Activated T-cell treated with anti-CD3 and anti-CD28 coated beads for 1 hour (primary cell): ENCODE data around the gene PRKG2.

Source experiments
- DNase-seq: peaks from one replicate; pipeline ENCODE4 v3.0.0-alpha.2; 2020; ENCODE audit warnings: low read depth

Gene PRKG2

DNA sequence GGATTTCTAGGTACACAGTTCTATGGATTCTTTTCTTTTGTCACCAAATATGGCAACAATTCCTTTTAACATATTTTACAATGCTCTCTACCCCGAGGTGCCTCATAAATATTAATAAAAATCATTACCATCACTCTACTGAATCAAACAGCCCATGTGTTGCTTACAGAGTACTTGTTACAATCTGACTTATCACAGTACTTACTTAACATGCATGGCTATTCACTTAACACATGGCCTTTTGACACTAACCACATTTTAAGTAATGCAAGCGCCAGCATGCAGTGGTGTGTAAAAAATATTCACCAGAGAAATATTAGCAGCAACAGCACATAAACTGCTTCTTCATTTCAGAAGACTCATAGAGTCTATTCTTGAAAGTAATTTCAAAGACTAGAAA, 119.6 kb downstream of the PRKG2 start:
- no peak for DNase-seq

DNA sequence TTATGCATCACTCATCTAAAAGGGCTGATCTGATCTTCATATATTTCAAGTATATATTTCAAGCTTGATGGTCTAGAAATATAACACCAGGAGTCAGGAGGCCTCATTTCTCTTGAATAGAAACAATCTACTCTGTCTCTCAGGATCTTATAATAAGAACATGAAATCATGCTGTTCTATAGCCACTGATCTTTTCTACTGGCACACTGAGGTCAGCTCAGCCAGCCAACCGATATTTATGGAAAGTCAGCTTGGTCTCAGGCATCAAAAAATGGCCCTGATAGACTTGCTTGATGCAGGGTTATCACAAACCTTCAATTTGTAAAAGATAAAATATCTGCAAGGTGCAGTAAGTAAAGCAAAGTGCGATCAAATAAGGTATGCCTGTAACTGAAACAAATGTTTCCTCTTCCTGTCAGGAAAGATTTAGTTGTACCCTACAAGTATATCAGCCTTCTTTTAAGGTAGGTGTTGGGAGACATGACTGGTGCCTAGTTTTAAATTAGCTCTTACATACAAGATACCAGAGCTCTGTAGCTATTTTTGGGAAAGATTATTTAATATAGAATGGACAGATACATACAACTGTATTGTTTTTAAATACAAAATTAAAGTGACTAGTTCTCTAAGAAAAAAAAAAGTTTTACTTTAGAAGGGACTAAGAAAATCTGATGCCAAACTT, 121.2 kb downstream of the PRKG2 start:
- DNase-seq = no peak

DNA sequence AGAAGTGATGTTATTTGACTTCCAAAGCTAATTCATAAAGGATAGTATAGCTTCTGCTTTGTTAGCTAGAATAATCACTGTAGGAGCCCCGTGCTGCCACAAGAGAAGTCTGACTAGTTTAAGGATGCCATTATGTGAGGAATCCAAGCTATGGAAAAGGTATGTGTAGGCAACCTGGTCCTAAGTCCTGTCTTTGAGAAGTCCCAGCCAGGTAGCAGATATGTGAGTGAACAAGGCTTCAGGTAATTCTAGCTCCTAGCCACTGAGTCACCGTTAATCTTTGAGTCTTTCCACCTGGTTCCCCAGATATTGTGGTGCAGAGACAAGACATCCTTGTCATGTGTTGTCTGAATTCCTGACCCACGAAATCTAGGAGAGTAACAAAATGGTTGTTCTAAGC, 129.0 kb downstream of the PRKG2 start:
- no peak for DNase-seq

DNA sequence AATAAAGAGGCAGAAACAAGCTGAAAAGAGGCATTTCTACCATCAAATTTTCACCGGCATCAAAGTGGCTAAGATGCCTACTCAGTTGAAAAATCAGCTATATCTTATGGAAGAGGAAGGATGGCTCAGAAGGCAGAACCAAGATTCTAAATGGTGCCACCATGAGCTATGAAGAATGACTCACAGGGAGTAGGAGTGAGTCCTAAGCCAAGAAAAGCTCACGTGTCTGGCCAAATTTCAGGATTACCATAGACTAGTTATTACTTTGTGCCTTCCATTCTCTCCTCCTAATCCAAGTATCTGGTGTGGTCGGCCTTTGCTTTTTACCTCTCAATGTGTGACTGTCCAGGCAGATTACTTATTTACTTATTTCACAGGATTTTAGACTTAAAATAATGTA, 129.7 kb downstream of the PRKG2 start:
- DNase-seq = no peak

DNA sequence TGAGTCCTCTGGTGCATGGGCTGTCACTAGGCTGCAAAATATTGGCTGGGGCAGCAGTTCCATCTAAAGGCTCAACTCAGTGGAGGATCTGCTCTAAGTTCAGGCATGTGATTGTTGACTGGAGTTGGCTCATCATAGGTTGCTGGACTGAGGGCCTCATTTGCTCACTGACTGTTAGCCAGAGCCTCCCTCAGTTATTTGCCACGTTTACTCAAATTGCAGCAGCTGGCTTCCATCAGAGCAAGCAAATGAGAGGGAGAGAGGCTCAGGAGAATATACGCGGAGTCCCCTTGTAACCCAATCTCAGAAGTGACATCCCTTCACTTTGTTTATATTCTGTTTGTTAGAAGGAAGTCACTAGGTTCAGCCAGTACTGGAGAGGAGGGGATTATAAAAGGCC, 130.4 kb downstream of the PRKG2 start:
- no peak for DNase-seq

DNA sequence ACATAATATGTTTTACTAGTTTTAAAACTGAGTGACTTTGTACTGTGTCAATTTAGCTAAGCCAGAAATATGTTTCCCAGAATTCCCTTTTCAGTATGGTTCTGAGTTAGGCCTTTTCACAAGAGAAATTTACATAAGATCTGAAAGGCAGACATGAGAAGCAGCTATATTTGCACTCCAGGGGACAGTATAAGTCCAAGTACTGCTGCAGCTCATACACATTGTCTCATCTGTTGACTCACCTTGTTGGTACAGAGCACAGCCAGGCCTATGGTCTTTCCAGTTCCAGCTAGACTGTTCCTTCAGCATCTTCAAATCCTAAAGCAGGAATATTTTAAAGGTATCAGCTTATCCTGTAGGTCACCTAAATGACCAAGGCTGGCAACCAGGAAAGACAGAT, 131.0 kb downstream of the PRKG2 start:
- no peak for DNase-seq

DNA sequence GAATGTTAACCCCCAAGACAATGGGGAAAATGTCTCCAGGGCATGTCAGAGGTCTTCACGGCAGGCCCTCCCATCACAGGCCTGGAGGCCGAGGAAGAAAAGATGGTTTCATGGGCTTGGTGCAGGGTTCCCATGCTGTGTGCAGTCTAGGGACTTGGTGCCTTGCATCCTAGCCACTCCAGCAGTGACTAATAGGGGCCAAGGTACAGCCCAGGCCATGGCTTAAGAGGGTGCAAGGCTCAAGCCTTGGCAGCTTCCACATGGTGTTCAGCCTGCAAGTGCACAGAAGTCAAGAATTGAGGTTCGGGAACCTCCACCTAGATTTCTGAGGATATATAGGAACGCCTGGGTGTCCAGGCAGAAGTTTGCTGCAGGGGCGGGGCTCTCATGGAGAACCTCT, 133.9 kb downstream of the PRKG2 start:
- DNase-seq = no peak

DNA sequence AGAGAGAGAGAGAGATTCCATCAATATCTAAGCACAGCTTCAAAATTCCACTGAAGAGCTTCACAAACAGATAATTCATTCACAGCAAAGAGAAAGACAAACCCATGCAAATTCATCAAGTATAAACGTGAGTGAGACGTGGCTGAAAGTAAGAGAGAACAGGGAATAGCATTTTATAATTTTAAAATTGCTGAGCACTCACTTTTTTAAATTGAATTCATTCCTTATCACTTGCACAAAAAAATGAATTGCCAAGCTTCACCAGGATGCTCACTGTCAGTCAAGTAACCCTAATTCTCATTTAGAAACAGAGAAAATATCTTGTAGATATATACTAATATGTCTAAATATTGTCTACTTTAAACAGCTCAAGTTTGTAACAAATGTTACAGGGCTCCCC, 144.0 kb downstream of the PRKG2 start:
- no peak for DNase-seq

DNA sequence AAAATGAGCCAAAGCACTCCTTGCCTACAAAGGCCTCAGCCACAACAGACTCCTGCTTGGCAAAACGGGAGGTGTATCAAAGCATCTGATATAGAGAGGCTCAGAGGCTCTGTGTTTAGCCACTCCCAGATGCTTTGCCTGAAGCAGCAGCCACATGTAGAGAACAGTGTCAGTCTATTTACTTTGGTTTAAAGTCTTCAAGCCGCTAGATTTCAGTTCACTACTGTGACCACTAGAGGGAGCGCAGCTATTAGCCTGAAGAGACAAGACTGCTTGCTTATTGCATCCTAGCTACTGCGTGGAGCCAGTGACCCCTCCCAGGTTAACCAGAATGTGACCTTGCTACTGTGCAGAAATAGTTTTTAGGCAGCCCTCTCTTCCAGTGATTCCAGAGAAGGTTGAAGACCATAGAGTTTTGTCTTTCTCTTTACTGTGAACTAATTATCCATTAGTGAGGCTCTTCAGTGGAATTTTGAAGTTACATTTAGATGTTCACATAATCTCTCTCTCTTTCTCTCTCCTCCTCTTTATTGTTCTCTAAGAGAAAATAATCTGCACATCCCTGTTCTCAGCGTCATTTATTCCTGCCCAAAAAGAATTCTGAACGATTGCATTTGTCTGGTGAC, 145.2 kb downstream of the PRKG2 start:
- DNase-seq = peak; percentile 31

DNA sequence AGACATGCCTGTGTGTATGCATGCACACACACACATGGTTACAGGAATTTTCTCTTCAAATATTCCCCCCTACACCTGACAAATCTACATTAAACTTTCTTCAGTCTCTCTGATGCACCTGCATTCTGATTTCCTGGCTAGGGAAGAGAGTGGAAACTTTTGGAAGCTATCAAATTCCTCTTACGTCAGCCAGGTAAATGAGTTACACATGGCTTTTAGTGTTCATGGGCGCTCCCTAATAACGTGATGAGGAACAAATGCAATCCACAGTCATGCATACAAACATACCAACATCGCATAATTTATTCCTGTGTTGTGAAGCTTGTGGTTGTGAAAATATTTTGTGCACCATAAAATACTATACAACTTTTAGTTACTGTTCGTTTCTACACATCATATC, 149.6 kb downstream of the PRKG2 start:
- no peak for DNase-seq

DNA sequence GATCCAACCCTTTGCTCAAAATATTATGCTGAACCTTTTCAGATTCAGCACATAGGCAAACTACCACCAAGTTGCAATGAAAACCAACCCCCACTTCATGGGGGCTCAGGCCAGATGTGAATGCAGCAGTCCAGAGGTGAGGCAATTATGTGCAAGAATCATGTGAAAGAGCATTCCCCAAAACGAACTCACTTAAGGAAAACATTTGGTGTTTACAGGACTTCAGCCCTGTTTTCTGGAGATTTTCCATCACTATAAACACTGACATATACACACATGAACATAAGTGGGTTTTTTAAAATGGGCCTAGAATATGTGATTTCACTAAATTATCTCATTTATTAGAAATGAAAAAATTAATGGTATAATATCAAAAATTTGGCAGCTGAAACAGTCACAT, 153.0 kb downstream of the PRKG2 start:
- no peak for DNase-seq

DNA sequence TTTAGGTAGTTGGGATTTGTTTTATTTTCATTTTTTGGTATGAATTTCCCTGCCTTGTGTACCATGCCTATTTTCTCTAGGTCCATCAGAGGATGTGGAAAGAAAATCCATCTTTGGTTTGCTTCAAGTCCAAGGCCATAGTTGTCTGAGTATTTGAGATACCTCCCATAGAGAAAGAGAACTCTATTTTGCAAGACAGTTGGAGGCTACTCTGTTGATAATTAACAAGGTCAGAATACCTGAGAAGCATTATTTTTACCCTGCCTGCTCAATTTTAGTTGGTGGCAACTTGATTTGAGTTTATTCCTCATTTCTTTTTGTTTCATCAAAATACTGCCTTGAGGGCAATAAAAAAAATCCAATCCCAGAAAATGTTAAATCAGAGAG, 153.7 kb downstream of the PRKG2 start:
- no peak for DNase-seq

DNA sequence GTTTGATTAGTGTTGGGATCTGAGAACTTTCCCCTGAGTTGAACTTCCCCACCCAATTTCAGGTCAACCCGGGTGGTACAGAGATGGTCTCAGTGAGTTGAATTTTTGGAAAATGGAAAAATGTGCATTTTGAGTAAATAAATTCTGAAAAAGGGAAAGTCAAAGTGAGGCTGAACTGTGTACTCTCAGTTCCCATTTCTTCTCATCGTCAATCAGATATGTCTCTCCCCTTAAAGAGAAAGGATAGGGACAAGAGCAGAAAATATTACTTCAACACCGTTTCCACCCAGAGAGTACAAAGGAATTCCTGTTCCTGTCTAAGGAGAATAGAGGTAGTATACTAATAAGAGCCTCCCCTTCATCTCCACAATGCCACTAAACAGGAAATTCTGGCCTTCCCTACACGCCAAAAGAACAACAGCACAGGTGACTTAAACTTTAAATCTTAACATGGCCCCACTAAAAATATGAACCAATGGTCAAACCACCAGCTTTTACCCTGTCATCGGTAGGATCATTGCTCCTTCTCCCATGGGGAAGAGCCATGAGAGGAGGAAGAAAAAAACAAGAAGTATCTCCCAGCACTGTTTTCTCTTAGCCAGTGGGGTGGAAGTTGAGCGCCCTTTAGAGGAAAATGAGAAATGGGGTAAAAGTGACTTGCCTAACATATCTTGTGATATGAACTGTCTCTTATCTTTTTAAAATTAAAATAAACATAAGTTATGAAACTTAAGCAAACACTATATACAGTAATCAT, 154.3 kb downstream of the PRKG2 start:
- DNase-seq = no peak

DNA sequence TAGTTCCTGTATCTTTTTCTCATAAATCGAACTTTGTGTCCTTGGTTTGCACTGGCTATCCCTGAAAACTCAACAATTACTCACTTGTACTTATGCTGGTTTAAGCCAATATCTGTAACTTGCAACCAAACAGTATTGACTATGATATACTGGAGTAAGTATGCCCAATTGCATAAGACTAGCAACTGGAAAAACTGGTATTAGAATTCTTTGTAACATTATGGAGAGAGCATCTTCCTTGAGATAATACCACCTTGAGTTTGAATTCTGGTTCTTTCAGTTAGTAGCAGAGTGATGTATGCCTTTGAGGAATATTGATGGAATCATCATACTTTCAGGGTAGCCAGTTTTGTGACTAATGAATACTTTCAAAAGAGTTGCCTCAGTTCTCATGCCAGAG, 156.4 kb downstream of the PRKG2 start:
- DNase-seq = no peak

DNA sequence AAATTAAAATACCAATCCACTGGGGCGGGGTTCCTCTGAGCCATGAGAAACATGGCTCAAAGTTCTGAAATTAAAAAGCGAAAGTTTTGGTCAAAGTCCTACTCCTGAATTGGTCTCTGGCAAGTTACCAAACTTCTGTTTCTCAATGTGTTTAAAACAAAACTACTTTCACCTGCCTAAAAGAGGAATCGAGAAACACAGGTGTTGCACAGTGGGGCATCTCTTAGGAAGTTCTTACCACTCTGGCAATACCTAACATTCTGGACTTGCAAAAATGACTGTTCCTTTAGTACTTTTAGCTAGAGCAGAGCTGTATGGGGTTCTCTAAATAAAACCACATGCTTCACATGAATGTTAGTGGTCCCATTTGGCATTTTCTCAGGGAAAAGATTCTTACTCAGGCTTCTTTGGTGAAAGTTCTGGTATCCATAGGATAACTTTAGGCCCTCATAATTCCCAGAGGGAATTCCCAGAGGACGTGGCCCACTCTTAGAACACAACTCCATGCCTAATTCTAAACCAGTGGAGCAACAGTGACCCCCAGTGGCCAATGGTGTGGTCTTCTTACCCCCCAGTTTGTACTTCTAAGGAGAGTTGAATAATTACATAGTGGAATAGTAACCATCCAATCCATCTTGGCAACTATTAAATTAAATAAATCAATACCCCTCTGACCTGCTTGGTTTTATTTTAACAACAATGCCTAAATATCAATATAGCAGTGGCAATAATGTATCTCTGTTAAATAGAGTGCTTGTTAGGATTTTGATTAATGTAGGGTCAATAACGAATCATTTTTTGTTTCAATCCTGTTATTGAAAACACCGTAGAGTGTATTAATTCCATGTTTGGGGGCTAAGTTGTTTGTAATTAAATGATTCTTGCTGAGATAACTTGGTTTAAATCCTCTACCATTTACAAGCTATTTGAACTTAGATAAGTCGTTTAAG, 162.6 kb downstream of the PRKG2 start:
- DNase-seq = peak; percentile 37

DNA sequence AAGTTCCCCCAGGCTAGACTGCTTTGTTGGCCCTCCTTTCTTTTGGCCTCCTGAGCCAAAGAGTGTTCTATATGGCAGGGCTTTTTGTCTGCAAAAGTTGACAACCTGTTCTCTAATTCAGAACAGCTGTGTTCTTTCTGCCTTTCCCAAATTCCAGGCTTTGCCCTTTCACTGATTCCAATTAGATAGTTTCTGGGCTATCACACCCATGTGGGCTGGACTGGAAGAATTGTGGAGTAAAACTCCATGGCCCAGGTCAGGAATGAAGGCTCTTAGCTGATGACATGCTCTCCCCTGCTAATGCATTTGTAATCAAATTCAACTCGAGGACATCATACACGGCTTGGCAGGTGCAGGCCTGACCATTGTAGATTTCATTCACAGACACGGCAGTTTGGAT, 165.1 kb downstream of the PRKG2 start:
- DNase-seq = no peak

DNA sequence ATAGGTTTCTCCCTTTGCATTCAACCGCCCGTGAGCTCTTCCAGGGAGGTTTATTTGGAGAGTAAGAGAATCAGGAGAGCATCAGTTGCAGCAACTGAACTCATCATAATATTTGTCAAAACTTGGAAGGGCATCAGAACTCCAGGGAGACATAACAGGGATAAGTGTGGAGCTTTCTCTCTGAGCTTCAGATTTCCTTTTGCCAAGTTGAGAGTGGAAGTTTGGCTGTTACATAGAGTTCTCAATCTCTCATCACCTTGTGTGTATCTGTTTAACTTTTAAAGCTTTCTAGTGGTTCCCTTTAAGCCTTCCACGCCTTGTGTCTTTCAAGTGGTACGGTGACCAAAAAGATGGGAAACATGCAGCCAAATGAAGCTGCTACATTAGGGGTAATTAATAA, 165.7 kb downstream of the PRKG2 start:
- no peak for DNase-seq

DNA sequence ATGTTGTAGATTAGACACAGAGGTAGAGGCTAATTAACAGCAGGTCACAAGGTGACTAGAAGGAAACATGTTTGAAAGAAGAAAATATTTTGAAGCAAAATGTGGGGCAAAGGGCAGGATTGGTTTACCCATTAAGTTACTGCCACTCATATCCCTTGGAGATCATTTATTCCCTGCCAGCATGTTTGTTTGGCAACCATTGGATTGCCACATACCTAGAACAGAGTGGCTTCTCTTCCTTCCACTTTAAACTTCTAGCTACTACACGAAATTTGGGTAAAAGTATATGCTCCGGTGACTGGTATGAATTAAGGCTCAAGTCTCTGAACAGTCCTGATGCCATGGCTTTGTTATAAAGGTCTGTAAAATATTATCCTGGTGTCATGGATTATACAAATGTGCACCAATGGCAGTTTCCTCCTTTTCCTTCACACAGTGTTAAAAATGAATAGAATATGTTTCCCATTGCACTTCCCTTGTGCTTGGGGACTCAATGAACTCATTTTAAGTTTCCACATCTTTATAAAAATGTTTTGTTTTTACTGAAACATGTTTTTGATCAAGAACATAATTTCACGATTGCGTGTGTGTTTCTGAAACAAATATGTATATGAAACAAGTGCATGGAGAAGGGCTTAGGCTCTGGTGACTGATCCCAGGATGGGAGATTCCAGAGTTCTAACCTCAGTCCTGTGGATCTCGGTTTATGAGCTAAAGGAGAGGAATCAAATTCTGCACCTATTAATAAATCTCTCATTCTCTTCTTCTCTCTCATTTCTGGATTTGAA, 172.2 kb downstream of the PRKG2 start:
- no peak for DNase-seq

DNA sequence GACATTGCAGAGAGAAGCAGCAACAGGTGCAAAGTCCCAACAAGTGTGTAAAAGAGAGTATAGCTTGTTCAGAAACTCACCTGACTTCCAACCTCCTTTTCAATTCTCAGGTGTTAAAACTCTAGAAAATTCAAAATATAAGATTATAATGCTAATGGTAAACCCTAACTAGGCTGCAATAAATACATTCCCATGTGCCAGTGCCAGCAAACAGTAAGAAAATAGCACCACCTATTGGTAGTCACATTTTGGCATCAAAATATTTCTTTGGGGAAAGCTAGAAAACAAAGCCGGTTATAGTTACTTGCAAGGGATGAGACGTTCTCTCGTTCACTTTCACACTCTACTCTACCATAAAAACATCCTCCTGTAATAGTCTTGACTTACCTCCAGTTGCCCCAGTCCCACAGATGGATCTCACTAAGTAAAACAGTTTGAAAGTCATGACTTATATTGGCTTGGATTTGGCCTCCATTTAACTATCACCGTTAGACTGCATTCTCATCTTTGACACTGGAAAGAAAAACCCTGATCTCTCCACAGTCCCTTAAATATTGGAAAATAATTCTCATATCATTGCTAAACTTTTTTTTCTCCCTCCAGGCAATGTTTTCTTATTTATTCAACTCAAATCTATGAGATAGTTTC, 174.9 kb downstream of the PRKG2 start:
- no peak for DNase-seq

DNA sequence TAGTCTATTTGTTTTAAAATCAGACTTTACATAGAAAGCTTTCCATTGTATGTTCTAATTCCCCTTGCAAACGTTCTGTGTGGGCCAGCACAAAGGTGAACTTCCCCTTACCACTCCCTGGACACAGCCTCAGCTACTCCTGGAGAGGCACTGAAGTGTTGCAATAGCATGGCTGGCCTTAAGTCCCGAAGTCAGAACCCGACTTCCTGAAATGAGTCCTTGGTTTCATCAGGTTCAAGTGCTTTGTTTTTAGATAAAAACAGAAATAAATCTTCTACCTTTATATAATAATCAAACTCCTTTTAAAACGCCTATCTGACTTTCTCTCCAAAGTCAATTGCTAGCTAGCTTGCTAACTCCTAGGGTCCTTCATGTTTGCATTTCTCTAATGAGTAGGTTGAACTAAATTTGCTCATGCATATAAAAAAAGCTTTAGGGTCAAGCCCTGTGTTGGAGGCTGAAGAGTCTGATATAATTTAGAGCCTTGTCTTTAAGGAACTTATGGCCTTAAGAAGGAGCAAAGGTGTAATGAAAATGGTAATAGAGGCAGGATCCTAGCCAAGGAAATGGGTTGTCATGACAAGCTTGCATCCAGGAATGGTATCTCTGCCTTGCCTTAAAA, 175.6 kb downstream of the PRKG2 start:
- no peak for DNase-seq
